IPS DF 6.9 (cell line): ENCODE measurements around the gene DLX1.
"Not testable (repeated sequence)": the region's sequence is repeated elsewhere in the genome, so short reads cannot be mapped to it uniquely, and the experiment has no call there.

Source experiments
- DNase-seq: peaks from one replicate; pipeline ENCODE4 v3.0.0-alpha.2; 2013; ENCODE audit warnings: low read depth, low spot score
- H3K27ac ChIP-seq: one replicate; pipeline ENCODE4 v1.5.1; 2013; ENCODE audit warnings: low read length, control low read depth
- H3K27me3 ChIP-seq: 2 replicates; pipeline ENCODE4 v1.6.1; 2013; ENCODE audit warnings: mild to moderate bottlenecking, low read length; ENCODE audit not compliant: control insufficient read depth, insufficient read depth
- H3K36me3 ChIP-seq: 2 replicates; pipeline ENCODE4 v1.6.1; 2013; ENCODE audit warnings: low read length; ENCODE audit not compliant: control insufficient read depth, insufficient read depth
- H3K4me1 ChIP-seq: 2 replicates; pipeline ENCODE4 v1.6.1; 2013; ENCODE audit warnings: low read length; ENCODE audit not compliant: control insufficient read depth, insufficient read depth
- H3K4me3 ChIP-seq: 2 replicates; pipeline ENCODE4 v1.5.1; 2013; ENCODE audit warnings: mild to moderate bottlenecking, low read length
- H3K9me3 ChIP-seq: 2 replicates; pipeline ENCODE4 v1.6.1; 2013; ENCODE audit warnings: low read length, inconsistent platforms; ENCODE audit not compliant: control insufficient read depth, insufficient read depth
- WGBS: extraction: QIAGEN DNeasy Blood & Tissue Kit; methylation state at CpG from one replicate; pipeline ENCODE4 v1.1.7; 2013; ENCODE audit warnings: mixed read lengths, missing lambda C conversion rate; ENCODE audit not compliant: insufficient read length, insufficient coverage; 5-methylcytosine and 5-hydroxymethylcytosine counted together

Gene DLX1

DNA sequence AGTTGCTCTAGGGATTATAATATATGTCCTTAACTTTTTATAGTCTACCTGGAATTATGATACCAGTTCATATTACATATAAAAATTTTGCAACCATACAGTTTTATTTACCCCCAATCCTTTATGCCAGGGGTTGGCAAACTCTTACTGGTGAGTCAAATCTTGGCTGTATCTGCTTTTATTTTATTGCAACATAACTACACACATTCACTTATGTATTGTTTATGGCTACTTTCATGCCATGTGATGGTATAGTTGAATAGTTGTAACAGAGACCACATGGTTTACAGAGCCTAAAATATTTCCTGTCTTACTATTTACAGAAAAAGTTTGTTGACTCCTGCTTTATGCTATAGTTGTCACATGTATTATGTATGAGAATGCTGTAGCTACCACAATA is 43.2 kb downstream of the DLX1 start:
- Histone ChIP-seq H3K4me3 (no peak overlapping the region), H3K27ac (no peak overlapping the region), H3K4me1 (peaks cover 5% of the 10 kb centered on the region; the same call in 1 of the 2 replicates), H3K27me3 (peaks cover 3% of the 10 kb centered on the region; the same call in 1 of the 2 replicates), H3K9me3 (no peaks in the 10 kb centered on the region), H3K36me3 (no peaks in the 10 kb centered on the region)
- no peak for DNase-seq

GRCh38 chr2:172129404-172129803 is 44.1 kb downstream of the DLX1 start:
- no peak for DNase-seq
- Histone ChIP-seq H3K27ac (no peak overlapping the region), H3K36me3 (no peaks in the 10 kb centered on the region)

GRCh38 chr2:172131713-172132555 is 46.6 kb downstream of the DLX1 start:
- WGBS, result no CpG with 5 or more reads among the region's 5 CpGs
- DNase-seq, result peak; percentile 50
- no peaks in the 10 kb centered on the region for H3K36me3 ChIP-seq

More at GRCh38 chr2:172129404-172129803, 44.1 kb downstream of the DLX1 start:
- H3K9me3 ChIP-seq, result no peaks in the 10 kb centered on the region
- H3K27me3 ChIP-seq, result peaks cover 3% of the 10 kb centered on the region; the same call in 1 of the 2 replicates
- H3K4me3 ChIP-seq, result no peak overlapping the region
- H3K4me1 ChIP-seq, result peaks cover 5% of the 10 kb centered on the region; the same call in 1 of the 2 replicates

DNA sequence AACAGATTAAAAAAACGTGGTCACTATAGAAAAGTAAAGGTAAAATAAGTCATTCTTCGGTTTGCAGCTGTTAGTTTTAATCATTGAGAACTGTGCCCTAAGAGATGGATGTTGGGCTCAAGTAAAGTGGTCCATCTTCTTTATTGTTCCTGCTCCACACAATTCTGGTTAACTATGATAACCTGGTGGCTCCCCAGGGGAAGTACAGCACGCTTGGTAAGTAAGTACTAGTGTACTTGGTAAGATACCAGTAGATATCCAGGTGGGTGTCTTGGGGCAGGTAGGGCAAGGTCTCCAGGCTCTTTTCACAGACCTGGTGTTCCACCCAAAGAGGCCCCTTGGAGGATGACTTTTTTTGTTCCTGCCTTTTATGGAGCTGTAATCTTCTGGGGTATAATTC is 49.0 kb downstream of the DLX1 start:
- no CpG with 5 or more reads among the region's 3 CpGs for WGBS
- Histone ChIP-seq H3K4me1 (peaks cover 5% of the 10 kb centered on the region; the same call in 1 of the 2 replicates), H3K27me3 (peaks cover 3% of the 10 kb centered on the region; the same call in 1 of the 2 replicates), H3K9me3 (no peaks in the 10 kb centered on the region), H3K27ac (no peak overlapping the region), H3K4me3 (no peak overlapping the region), H3K36me3 (no peaks in the 10 kb centered on the region)
- DNase-seq, result no peak

More at GRCh38 chr2:172131713-172132555, 46.6 kb downstream of the DLX1 start:
- H3K4me3 ChIP-seq, result no peak overlapping the region
- no peak overlapping the region for H3K27ac ChIP-seq
- H3K9me3 ChIP-seq, result no peaks in the 10 kb centered on the region
- H3K27me3 ChIP-seq, result peaks cover 3% of the 10 kb centered on the region; the same call in 1 of the 2 replicates
- peaks cover 5% of the 10 kb centered on the region; the same call in 1 of the 2 replicates for H3K4me1 ChIP-seq

DNA sequence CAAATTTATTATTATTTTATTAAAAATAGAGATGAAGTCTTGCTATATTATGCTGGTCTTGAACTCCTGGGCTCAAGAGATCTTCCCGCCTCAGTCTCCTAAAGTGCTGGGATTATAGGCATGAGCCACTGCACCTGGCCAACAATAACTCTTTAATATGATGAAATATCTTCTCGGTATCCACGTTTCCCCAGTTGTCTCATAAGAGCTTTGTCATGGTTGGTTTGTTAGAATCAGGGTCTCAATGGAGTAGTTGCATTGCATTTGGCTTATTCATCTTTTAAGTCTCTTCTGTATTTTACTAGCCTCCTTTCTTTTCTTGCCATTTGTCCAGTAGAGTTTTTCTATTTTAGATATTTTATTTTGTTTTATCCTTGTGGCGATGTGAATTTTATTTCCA is 50.1 kb downstream of the DLX1 start:
- no peak for DNase-seq
- Histone ChIP-seq H3K4me3 (no peak overlapping the region), H3K36me3 (no peaks in the 10 kb centered on the region), H3K27ac (no peak overlapping the region), H3K4me1 (peaks cover 5% of the 10 kb centered on the region; the same call in 1 of the 2 replicates), H3K27me3 (no peaks in the 10 kb centered on the region), H3K9me3 (no peaks in the 10 kb centered on the region)
- WGBS, result no CpG with 5 or more reads among the region's 4 CpGs

DNA sequence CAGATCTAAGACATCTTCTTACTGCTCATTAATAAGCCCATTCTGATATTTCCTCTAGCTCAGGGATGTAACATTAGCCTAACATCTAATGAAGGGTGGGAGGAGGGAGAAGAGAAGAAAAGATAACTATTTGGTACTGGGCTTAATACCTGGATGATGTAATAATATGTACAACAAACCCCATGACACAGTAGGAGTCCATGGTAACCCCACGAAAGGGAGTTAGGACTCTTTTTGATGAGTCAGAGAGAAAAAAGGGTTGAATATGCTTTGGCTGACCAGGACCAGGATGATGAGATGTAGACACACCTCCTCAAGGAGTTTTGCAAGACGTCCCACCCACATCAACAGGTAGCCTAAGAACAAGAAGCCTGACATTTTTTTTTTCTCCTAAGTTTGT is 51.8 kb downstream of the DLX1 start:
- H3K27ac ChIP-seq, result no peak overlapping the region
- no peaks in the 10 kb centered on the region for H3K9me3 ChIP-seq
- peaks cover 3% of the 10 kb centered on the region; the same call in 1 of the 2 replicates for H3K4me1 ChIP-seq
- H3K36me3 ChIP-seq, result no peaks in the 10 kb centered on the region
- H3K4me3 ChIP-seq, result no peak overlapping the region
- DNase-seq, result no peak
- no CpG with 5 or more reads among the region's 2 CpGs for WGBS
- H3K27me3 ChIP-seq, result no peaks in the 10 kb centered on the region

GRCh38 chr2:172137943-172138342 is 52.6 kb downstream of the DLX1 start:
- no peak for DNase-seq
- no peaks in the 10 kb centered on the region for H3K9me3 ChIP-seq
- no CpG with 5 or more reads among the region's 2 CpGs for WGBS
- no peaks in the 10 kb centered on the region; the same call in 1 of the 2 replicates for H3K4me1 ChIP-seq
- H3K27ac ChIP-seq, result no peak overlapping the region
- no peaks in the 10 kb centered on the region for H3K36me3 ChIP-seq
- no peaks in the 10 kb centered on the region for H3K27me3 ChIP-seq
- no peak overlapping the region for H3K4me3 ChIP-seq

DNA sequence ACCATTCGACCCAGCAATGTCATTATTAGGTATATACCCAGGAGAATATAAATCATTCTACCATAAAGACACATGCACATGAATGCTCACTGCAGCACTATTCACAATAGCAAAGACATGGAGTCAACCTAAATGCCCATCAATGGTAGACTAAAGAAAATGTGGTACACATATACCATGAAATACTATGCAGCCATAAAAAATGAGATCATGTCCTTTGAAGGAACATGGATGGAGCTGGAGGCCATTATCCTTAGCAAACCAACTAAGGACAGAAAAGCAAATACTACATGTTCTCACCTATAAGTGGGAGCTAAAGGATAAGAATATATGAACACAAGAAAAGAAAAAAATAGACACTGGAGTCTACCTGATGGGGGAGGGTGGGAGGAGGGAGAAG is 53.4 kb downstream of the DLX1 start:
- not testable (repeated sequence) for H3K9me3 ChIP-seq, H3K27me3 ChIP-seq, H3K27ac ChIP-seq, DNase-seq, H3K36me3 ChIP-seq, H3K4me3 ChIP-seq, H3K4me1 ChIP-seq
- no CpG with 5 or more reads among the region's 1 CpG for WGBS
